ENCODE measurements around the gene TMEM86A.

TMEM86A gene

DNA sequence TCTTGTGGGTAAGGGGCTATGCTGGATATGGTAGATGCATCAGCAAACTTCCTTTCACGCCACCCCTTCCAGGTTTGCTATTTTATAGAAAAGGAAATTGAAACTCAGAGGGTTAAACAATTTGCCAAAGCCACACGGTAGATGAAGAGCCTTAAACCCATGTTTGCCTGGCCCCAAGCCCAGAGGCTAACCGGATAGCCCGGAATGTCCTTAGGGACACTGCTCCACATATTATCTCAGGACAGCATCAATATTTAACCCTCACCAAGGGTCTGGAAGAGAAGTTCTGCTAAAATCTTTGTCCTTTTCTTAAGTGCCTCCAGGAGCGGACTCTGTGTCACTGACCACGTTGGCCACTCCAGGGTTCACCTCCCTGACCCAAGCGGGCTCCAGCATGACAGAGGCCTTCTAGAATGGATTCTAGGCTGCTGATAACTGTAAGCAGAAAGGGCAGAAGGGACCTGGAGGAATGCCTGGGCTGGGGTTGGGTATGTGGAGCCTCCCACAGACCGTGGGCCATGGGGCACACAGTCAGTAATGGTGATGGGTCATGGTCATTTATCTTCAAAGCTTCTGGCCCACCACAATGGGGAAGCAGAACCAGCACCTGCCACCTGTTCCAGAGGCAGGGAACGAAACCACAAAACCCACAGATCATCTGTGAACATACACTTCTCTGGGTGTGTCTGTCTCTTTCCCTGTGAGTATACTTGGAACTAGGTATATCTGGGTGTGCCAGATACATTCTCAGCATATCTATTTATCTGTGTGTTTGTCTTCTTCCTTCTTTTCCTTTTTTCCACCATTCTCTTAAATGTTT, 5.4 kb upstream of the TMEM86A start:
- H3K4me3 ChIP-seq: no peak overlapping the region
- no peak for DNase-seq (ENCODE audit: low spot score)
- H3K27ac ChIP-seq: no peak overlapping the region
- TF ChIP-seq, protein P1, sequence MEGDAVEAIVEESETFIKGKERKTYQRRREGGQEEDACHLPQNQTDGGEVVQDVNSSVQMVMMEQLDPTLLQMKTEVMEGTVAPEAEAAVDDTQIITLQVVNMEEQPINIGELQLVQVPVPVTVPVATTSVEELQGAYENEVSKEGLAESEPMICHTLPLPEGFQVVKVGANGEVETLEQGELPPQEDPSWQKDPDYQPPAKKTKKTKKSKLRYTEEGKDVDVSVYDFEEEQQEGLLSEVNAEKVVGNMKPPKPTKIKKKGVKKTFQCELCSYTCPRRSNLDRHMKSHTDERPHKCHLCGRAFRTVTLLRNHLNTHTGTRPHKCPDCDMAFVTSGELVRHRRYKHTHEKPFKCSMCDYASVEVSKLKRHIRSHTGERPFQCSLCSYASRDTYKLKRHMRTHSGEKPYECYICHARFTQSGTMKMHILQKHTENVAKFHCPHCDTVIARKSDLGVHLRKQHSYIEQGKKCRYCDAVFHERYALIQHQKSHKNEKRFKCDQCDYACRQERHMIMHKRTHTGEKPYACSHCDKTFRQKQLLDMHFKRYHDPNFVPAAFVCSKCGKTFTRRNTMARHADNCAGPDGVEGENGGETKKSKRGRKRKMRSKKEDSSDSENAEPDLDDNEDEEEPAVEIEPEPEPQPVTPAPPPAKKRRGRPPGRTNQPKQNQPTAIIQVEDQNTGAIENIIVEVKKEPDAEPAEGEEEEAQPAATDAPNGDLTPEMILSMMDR (IDR thresholded peaks at IDR 0.05): no peak

DNA sequence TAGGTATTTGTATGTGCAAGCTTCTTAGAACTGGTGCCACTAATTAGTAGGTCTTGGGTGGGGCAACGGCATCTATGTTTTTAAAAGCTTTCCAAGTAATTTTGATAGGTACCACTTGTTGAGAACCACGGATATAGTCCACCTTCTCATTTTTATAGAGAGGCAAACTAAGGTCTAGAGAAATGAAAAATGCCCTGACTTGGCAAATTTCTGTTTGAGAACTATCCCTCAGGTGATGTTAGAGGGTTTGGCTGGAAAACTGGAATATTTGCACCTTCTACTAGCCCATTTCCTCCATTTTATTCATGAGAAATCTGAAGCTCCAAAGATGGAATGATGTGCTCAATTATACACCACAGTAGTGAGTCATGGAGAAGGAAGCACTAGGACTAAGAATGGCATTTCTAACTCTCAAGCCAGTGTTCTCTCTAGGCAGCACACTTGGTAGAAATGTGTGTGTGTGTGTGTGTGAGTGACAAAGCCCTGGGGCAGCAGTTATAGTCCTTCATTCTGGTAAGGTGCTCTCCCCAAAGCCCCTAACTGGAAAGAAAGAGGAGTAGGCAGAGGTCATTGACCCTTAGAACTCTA, 1.8 kb upstream of the TMEM86A start:
- H3K4me3 ChIP-seq: no peak overlapping the region
- TF ChIP-seq, protein P1 (IDR thresholded peaks at IDR 0.05): no peak
- H3K27ac ChIP-seq: no peak overlapping the region

DNA sequence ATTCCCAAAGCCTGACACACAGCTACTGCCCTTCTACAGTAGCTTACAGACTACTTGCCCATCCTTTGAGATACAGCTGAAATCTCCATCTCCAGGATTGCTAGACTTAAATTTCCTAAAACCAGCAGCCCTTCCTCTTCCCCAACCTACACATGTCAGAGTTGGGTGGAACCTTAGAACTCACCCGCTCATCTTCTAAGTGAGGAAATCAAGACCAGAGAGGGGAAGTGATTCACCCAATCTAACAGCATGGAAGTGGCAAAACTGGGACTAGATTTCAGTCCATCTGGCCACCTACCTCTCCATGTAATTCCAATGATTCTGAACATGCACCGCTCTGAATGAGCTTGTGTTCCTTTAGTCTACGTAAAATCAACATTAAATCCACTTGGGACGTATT, 1.0 kb upstream of the TMEM86A start:
- H3K27ac ChIP-seq: peak overlapping the region in 1 of 2 donors; percentile 78
- TF ChIP-seq, protein P1 (IDR thresholded peaks at IDR 0.05): no peak
- no peak overlapping the region for H3K4me3 ChIP-seq
- no peak for DNase-seq (ENCODE audit: low spot score)

More for the DNA sequence above, 1.8 kb upstream of the TMEM86A start:
- DNase-seq (ENCODE audit: low spot score): no peak

DNA sequence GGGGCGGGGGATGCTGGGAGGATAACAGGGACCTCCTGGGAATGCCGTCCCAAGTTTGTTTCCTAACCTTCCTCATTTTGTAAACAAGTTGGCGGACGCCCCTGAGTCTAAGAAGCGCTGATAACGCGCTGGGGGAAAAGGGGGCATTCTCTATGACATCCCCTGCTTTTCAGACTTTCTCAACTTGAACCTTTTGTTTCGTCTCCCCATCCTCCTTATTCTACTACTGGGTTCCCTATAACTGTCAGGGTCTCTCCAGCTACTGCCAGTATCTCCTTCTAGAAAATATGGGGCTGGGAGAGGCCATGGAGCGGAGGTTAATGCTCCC, 654 bp downstream of the TMEM86A start:
- TF ChIP-seq, protein P1 (IDR thresholded peaks at IDR 0.05): no peak
- Histone ChIP-seq H3K4me3 (peak overlapping the region; percentile 75), H3K27ac (peak overlapping the region; percentile 77 to 78)
- DNase-seq (ENCODE audit: low spot score): no peak

DNA sequence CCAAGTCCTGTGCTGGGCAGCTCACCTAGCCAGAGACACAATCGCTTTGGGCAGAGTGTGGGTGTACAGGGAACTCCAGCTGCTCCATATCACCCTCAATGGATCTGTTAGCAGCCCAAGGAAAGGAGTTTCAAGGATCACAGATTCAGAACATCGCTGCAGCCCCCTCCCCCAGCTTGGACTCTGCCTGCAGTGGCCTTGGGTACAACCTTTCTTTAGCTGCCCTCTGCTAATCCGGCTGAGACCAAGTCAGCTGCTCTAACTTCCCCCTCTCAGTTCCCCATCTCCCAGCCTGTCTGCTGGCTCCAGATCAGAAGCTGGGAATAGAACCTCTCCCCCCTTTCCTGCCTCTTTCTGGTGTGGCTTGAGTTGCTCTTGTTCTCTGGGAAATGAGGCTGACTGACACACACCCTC, 1.3 kb downstream of the TMEM86A start:
- no peak for DNase-seq (ENCODE audit: low spot score)
- TF ChIP-seq, protein P1 (IDR thresholded peaks at IDR 0.05): no peak
- H3K27ac ChIP-seq: peak overlapping the region in 1 of 2 donors; percentile 78
- H3K4me3 ChIP-seq: peak overlapping the region; percentile 75

DNA sequence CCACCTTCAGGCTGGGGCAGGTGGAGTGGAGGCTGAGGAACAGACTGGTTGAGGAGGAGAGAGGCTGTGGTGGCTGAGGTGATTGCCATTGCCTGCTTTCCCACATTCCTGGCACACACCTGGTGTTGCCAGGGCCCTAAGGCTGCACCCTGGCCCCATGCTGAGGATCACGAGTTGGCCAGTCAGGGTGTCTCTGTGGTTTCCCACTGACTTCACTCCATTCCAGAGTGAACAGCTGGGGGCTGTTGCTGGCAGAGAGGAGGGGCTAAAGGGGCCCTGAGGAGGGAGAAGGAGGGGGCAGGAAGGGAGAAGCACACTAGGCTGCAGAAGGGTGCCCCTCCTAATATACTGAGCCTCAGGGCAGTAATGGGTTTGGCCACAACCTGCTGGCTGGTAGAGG, 1.8 kb downstream of the TMEM86A start:
- no peak for DNase-seq (ENCODE audit: low spot score)
- TF ChIP-seq, protein P1 (IDR thresholded peaks at IDR 0.05): no peak
- no peak overlapping the region for H3K4me3 ChIP-seq
- H3K27ac ChIP-seq: peak overlapping the region in 1 of 2 donors; percentile 41

DNA sequence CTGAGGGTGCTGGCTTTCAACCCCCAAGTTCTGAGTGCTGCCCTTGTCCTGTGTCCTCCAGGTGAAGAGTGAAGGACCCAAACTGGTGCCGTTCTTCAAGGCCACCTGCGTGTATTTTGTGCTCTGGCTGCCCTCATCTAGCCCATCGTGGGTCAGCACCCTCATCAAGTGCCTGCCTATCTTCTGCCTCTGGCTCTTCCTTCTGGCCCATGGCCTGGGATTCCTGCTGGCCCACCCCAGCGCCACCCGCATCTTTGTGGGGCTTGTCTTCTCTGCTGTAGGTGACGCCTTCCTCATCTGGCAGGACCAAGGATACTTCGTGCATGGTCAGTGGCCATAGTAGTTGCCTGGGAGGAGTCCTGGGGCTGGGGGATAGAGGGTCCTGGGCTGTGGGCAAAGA, 2.3 kb downstream of the TMEM86A start:
- TF ChIP-seq, protein P1 (IDR thresholded peaks at IDR 0.05): no peak
- no peak for DNase-seq (ENCODE audit: low spot score)
- no peak overlapping the region for H3K4me3 ChIP-seq
- peak overlapping the region in 1 of 2 donors; percentile 41 for H3K27ac ChIP-seq
